Peyer's patch (tissue), 4 donors: ENCODE data around the gene PTPN4. TPM values are rescaled to one million over a fixed set of nuclear protein-coding genes. Genes with fewer than 3 reads are reported as not detected.

ENCODE experiments used
- DNase-seq, 3 donors: peaks; one replicate each; pipeline ENCODE4 v3.0.0-alpha.2; 2017 to 2019
- H3K27ac ChIP-seq, 4 donors: fragments of 200-600 bp; sonication (generic); one replicate each; pipeline ENCODE4 v1.5.1; 2016 to 2019
- H3K27me3 ChIP-seq, 2 donors: fragments of 200-600 bp; sonication (generic); one replicate each; pipeline ENCODE4 v1.5.1; 2019
- H3K36me3 ChIP-seq, 3 donors: fragments of 200-600 bp; sonication (generic); one replicate each; pipeline ENCODE4 v1.5.1; 2016 to 2019
- H3K4me1 ChIP-seq, 4 donors: fragments of 200-600 bp; sonication (generic); one replicate each; pipeline ENCODE4 v1.5.1; 2016 to 2019
- H3K4me3 ChIP-seq, 4 donors: fragments of 200-600 bp; sonication (generic); 1 replicate in 3 of 4; 2 replicates in 1 of 4; pipeline ENCODE4 v1.5.1; 2016 to 2019; ENCODE audit warnings: mild to moderate bottlenecking in 1 of 4
- H3K9me3 ChIP-seq, 4 donors: fragments of 200-600 bp; sonication (generic); one replicate each; pipeline ENCODE4 v1.5.1; 2016 to 2019; ENCODE audit warnings: mild to moderate bottlenecking in 1 of 4
- CTCF ChIP-seq, 6 experiments: fragments of 450-650 bp in 4 of 6; fragments of 200-600 bp in 2 of 6; sonication (generic) in 1 of 6; IDR thresholded peaks; one replicate each; pipeline ENCODE4 v1.5.1; 2017 to 2019; ENCODE audit warnings: antibody characterized with exemption in 6 of 6, mild to moderate bottlenecking in 3 of 6, moderate library complexity in 1 of 6
- POLR2A ChIP-seq, 2 donors: fragments of 450-650 bp; IDR thresholded peaks; one replicate each; pipeline ENCODE4 v1.5.1; 2017; ENCODE audit warnings: antibody characterized with exemption in 2 of 2, mild to moderate bottlenecking in 2 of 2, moderate library complexity in 2 of 2
- total RNA-seq, 4 donors: library from RNA; depleted of rRNA; stranded (reverse); fragments of >200 nt; gene quantifications; one replicate each; pipeline ENCODE4 v1.1.0, GENCODE V29; 2016

PTPN4 gene
- total RNA-seq, 4 donors from 2014 or later, result 33.1 to 86.6 (median 43.5) TPM

GRCh38 chr2:119827866-119828507 is 68.3 kb downstream of the PTPN4 start:
- H3K36me3 ChIP-seq, result no peaks in the 10 kb centered on the region
- DNase-seq, result no peak
- TF ChIP-seq POLR2A (IDR thresholded peaks at IDR 0.05) (no peak), CTCF (IDR thresholded peaks at IDR 0.05) (no peak)
- no peak overlapping the region for H3K27ac ChIP-seq
- no peaks in the 10 kb centered on the region for H3K4me1 ChIP-seq
- H3K4me3 ChIP-seq, result no peak overlapping the region
- H3K27me3 ChIP-seq, result no peaks in the 10 kb centered on the region
- peaks cover 0 to 4% (median 0%) of the 10 kb centered on the region in 4 donors for H3K9me3 ChIP-seq

DNA sequence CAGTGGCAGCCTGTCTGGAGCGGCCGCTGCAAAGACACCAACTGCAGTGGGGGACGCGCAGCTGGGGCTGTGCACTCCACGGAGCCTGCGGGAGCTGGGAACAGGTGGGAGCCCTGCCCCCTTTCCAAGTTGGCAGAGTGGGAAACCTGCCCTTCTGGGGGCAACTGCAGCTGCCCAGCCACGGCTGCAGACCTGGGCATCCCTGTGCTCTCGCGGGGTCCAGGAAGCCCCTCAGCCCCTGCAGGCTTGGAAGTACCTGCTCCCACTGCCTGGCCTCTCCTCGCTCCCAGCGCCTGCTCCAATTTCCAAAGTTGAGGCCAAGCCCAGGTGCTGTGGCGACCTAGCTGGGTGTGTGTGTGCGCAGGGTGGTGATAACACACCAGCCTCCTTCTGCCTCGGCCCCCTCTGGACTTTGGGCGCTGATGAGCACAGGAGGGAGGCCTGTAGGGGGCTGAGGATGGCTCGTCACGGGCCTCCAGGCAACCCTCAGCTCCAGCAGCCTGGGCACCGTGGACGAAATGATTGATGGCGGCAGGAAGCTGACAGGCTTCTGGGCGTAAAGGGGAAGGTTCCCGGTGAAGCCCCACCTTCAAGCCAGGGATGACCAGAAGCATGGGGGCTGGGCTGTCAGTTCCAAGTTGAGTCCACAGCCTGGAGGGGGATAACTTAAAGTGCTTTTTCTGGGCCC is 76.9 kb downstream of the PTPN4 start:
- no peaks in the 10 kb centered on the region for H3K4me1 ChIP-seq
- H3K36me3 ChIP-seq, result no peaks in the 10 kb centered on the region
- H3K27ac ChIP-seq, result no peak overlapping the region
- no peak for DNase-seq
- TF ChIP-seq POLR2A (IDR thresholded peaks at IDR 0.05) (no peak), CTCF (IDR thresholded peaks at IDR 0.05) (no peak)
- H3K4me3 ChIP-seq, result no peak overlapping the region
- no peaks in the 10 kb centered on the region for H3K27me3 ChIP-seq
- H3K9me3 ChIP-seq, result no peaks in the 10 kb centered on the region

DNA sequence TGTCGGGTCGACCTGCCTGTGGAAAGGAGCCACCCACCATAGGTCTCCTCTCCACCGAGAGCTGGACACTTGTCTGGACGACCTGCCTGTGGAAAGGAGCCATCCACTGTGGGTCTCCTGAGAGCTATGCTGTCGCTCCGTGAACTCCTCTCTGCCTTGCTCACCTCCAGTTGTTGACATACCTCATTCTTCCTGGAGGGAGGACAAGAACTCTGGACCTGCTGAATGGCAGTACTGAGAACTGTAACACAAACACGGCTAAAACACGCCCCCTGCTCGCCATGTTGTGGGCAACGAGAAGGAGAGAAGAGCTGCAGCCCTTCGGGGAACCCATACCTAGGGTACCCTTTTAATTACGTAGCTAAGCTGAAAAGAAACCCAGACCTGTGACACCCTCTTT is 77.6 kb downstream of the PTPN4 start:
- DNase-seq, result no peak
- H3K9me3 ChIP-seq, result no peaks in the 10 kb centered on the region
- no peak overlapping the region for H3K27ac ChIP-seq
- H3K4me1 ChIP-seq, result no peaks in the 10 kb centered on the region
- TF ChIP-seq CTCF (IDR thresholded peaks at IDR 0.05) (no peak), POLR2A (IDR thresholded peaks at IDR 0.05) (no peak)
- no peak overlapping the region for H3K4me3 ChIP-seq
- H3K27me3 ChIP-seq, result no peaks in the 10 kb centered on the region
- H3K36me3 ChIP-seq, result no peaks in the 10 kb centered on the region

GRCh38 chr2:119837759-119838158 is 78.0 kb downstream of the PTPN4 start:
- TF ChIP-seq CTCF (IDR thresholded peaks at IDR 0.05) (no peak), POLR2A (IDR thresholded peaks at IDR 0.05) (no peak)
- no peaks in the 10 kb centered on the region for H3K36me3 ChIP-seq
- no peak overlapping the region for H3K4me3 ChIP-seq
- no peaks in the 10 kb centered on the region for H3K4me1 ChIP-seq
- no peaks in the 10 kb centered on the region for H3K27me3 ChIP-seq
- H3K9me3 ChIP-seq, result no peaks in the 10 kb centered on the region
- peak in 1 of 3 donors; percentile 47 for DNase-seq
- H3K27ac ChIP-seq, result no peak overlapping the region

DNA sequence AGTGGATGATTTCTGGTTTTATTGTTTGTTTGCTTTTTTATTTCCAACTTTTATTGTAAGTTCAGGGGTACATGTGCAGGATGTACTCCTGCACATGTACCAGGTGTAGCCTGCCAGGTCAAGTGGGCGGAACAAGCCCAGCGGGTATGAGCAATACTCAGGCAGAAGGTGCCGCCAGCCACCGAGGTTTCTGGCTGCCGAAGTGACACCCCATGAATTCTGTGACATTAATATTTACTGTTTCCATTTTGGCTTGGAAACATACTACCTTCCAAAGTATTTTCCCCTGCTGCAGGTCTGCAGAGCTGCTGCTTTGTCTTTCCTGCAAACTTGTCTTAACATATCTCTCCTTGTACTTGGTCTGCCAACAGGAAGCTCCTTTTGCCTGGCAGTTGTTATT is 78.5 kb downstream of the PTPN4 start:
- no peaks in the 10 kb centered on the region for H3K9me3 ChIP-seq
- no peaks in the 10 kb centered on the region for H3K4me1 ChIP-seq
- peak in 2 of 3 donors; percentile 48 to 54 for DNase-seq
- no peak overlapping the region for H3K4me3 ChIP-seq
- H3K27ac ChIP-seq, result no peak overlapping the region
- no peaks in the 10 kb centered on the region for H3K27me3 ChIP-seq
- TF ChIP-seq POLR2A (IDR thresholded peaks at IDR 0.05) (no peak), CTCF (IDR thresholded peaks at IDR 0.05) (no peak)
- H3K36me3 ChIP-seq, result no peaks in the 10 kb centered on the region
